ENCODE data around the gene FANK1.

FANK1 gene

DNA sequence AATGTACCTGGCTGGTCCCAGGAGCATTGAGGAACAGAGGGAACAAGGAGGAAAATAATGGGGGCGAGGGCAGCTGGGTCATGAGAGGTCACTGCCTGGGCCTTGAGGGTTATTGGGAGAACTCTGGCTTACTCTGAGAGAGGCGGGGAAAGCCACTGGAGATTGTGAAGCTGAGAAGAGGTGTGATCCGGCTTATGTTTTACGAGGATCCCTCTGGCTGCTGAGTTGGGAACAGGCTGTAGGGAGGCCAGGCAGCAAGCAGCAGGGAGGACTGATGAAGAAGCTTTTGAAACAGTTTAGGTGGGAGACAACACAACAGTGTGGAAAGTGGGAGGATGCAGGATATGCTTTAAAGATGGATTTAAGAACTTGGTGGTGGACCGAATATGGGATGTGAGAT lies 87.3 kb downstream of the FANK1 start:
- no peak overlapping the region for H3K4me3 ChIP-seq
- DNase-seq (ENCODE audit: low spot score): no peak
- TF ChIP-seq, protein P1, sequence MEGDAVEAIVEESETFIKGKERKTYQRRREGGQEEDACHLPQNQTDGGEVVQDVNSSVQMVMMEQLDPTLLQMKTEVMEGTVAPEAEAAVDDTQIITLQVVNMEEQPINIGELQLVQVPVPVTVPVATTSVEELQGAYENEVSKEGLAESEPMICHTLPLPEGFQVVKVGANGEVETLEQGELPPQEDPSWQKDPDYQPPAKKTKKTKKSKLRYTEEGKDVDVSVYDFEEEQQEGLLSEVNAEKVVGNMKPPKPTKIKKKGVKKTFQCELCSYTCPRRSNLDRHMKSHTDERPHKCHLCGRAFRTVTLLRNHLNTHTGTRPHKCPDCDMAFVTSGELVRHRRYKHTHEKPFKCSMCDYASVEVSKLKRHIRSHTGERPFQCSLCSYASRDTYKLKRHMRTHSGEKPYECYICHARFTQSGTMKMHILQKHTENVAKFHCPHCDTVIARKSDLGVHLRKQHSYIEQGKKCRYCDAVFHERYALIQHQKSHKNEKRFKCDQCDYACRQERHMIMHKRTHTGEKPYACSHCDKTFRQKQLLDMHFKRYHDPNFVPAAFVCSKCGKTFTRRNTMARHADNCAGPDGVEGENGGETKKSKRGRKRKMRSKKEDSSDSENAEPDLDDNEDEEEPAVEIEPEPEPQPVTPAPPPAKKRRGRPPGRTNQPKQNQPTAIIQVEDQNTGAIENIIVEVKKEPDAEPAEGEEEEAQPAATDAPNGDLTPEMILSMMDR (IDR thresholded peaks at IDR 0.05): no peak
- no peak overlapping the region for H3K27ac ChIP-seq

DNA sequence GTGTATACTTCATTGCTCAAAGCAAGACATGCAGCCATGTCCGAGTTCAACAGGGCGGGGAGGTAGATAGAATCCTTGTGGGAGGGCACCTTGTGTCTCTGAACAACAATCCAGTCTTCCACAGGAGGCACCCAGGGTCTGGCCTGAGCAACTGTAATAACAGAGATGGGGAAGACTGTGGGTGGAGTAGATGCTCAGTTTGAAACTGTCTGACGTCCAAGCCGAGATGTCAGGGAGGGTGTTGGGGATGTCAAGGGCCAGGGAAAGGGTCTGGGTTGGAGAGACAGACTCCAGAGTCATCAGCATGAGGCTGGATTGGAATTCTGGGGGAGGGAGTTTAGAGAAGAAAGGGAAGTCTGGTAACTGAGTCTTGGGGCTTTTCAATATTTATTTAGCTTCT lies 88.0 kb downstream of the FANK1 start:
- Histone ChIP-seq H3K4me3 (no peak overlapping the region), H3K27ac (no peak overlapping the region)
- DNase-seq (ENCODE audit: low spot score): no peak
- TF ChIP-seq, protein P1 (IDR thresholded peaks at IDR 0.05): no peak

DNA sequence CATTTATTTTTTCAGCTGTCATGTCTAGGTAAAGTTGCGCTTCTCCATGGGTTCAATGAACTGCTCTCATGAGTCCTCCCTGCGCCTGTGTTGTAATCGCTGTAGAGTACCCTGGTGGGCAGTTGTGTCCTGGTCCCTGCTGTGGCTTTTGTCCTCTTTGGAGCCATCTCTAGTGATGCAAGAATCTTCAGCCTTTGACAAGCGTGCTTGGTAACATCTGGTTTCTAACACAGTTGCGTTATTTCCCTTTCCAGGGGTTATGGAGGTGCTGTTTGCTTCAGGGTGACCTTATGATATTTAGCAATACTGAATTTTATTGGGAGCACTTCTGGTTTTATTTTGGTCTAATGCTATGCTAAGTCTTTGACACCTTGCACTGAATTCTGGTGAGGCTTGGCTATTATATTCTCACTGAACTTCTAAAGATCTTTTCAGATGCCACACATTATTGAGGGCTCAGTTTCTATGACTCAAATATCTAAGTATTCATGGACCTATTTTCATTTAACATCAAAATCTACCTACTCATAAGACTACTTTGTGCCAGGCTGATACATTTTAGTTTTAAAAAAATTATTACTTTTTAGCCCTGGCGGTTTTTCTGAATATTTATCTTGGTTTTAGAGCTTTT lies 88.6 kb downstream of the FANK1 start:
- TF ChIP-seq, protein P1 (IDR thresholded peaks at IDR 0.05): no peak
- no peak for DNase-seq (ENCODE audit: low spot score)
- H3K4me3 ChIP-seq: no peak overlapping the region
- no peak overlapping the region for H3K27ac ChIP-seq

DNA sequence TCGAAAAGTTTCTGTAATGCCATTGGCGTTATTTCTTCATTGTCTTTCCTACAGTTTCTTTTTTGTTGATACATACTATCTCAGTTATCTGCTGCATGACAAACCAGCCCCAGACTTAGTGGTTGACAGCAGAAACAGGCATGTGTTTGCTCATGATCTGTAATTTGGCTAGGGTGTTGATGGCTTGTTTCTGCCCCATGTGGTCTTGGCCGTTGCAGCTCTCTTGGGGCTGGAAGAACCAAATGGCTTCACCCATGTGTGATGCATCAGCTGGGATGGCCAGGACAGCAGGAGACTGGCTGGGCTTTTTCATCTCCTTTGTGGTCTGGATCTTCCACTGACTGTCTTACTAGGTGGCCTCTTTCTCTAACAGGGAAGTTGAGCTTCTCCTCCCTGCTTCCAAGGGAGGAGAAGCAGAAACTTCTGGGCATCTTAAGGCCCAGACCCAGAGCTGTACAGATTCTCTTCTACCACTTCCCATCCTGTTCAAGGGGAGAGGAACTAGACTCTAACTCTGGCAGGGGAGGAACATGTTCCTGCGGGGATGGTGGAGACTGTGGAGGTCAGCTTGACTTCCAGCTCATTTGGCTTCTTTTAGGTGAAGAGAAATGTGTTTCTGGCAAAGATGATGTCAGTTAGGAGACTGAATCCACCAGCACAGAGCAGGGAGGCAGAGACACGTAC lies 89.3 kb downstream of the FANK1 start:
- H3K4me3 ChIP-seq: no peak overlapping the region
- DNase-seq (ENCODE audit: low spot score): no peak
- no peak overlapping the region for H3K27ac ChIP-seq
- TF ChIP-seq, protein P1 (IDR thresholded peaks at IDR 0.05): no peak

DNA sequence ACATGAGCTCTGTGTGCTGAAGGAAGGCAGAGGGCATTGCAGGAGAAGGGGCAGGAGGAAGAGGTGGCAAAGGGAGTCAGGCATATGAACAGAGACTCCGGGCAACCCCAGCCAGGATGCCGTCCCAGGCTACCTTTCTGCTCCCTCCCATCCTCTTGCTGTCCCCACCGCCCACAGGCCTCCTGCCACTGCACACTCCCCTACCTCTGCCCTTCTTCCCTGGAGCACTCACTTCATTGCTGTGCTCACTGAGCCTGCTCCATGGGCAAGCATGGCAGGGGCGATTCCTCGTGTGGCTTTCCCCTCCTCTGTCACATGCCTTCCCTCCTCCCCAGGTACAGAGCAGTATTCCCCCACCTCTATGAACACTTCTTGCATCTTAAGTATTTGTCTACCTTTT lies 93.4 kb downstream of the FANK1 start:
- DNase-seq (ENCODE audit: low spot score): no peak
- TF ChIP-seq, protein P1 (IDR thresholded peaks at IDR 0.05): no peak
- H3K4me3 ChIP-seq: no peak overlapping the region
- no peak overlapping the region for H3K27ac ChIP-seq

DNA sequence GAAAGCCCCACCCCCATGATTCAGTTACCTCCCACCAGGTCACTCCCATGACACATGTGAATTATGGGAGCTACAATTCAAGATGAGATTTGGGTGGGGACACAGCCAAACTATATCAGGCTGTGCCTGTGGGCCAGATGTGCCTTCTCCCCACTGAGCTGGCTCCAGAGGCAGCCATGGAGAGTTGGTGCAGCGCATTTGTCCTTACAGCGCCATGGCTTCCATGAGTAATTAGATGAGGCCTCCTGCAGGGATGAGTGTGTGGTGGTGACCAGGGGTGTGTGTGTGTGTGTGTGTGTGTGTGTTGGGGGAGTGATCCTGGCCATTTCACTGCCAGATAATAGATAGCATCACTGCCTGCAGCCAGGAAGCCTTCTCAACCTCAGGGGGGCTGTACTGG lies 94.6 kb downstream of the FANK1 start:
- Histone ChIP-seq H3K27ac (no peak overlapping the region), H3K4me3 (no peak overlapping the region)
- DNase-seq (ENCODE audit: low spot score): no peak
- TF ChIP-seq, protein P1 (IDR thresholded peaks at IDR 0.05): no peak

DNA sequence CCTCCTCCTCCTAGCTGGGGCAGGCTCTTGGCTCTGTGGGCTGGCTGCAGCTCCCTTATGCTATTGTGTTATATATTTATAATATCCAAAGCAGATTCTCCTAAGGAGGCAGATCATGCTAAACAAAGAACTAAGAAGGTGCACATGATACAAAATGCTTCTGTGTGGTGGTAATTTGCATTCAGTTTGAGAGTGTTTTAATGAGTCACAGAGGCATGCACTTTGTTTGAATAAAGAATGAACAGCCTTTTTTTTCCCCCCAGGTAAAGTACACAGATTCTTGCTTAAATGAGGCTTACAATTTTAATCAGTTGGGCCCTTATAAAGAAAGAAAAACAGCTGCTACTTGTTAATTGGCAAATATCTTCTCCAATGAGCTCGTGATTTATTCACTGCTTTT lies 95.0 kb downstream of the FANK1 start:
- TF ChIP-seq, protein P1 (IDR thresholded peaks at IDR 0.05): no peak
- no peak for DNase-seq (ENCODE audit: low spot score)
- H3K27ac ChIP-seq: no peak overlapping the region
- H3K4me3 ChIP-seq: no peak overlapping the region
